Panc1 (cell line): Measurements from ENCODE around the gene NIPA2. TPM values are rescaled to one million over a fixed set of nuclear protein-coding genes. Genes with fewer than 3 reads are reported as not detected.

ENCODE experiments used
- ATAC-seq: fragments of 200-7000 bp; cut with Tn5 transposase; 2 replicates; pipeline ENCODE4 v1.9.1; 2020; ENCODE audit warnings: mild to moderate bottlenecking, moderate library complexity
- BruUV-seq: library from RNA; stranded (reverse); fragments of 400-500 nt; replicated peaks from 2 replicates; lab custom pipeline; 2021; lab: Mats Ljungman, UMichigan
- CTCF ChIA-PET: fragments of 300-600 bp; sonication (Branson Sonifier 250); formaldehyde crosslinking; loops from one replicate; lab custom pipeline; 2022; ENCODE audit warnings: antibody characterized with exemption; lab: Charles Lee
- POLR2A ChIA-PET: fragments of 300-600 bp; sonication (Branson Sonifier 250); formaldehyde crosslinking; loops from one replicate; lab custom pipeline; 2022; ENCODE audit warnings: antibody characterized with exemption; lab: Charles Lee
- DNase-seq: peaks from one replicate; pipeline ENCODE4 v3.0.0-alpha.2; 2010; ENCODE audit warnings: low read depth, low spot score
- H3K27ac ChIP-seq: 2 replicates; pipeline ENCODE4 v1.5.1; 2011; ENCODE audit warnings: mild to moderate bottlenecking, low read length, inconsistent platforms
- H3K27me3 ChIP-seq: fragments of 200-500 bp; sonication (Bioruptor generic); 2 replicates; pipeline ENCODE4 v1.6.0; 2014; ENCODE audit warnings: low read length, inconsistent platforms; ENCODE audit not compliant: control insufficient read depth, insufficient read depth
- H3K36me3 ChIP-seq: fragments of 200-500 bp; sonication (Bioruptor generic); 2 replicates; pipeline ENCODE4 v1.5.1; 2014; ENCODE audit warnings: inconsistent platforms, mild to moderate bottlenecking, low read length, moderate library complexity; ENCODE audit not compliant: control insufficient read depth, insufficient read depth
- H3K4me1 ChIP-seq: 2 replicates; pipeline ENCODE4 v1.5.1; 2011; ENCODE audit warnings: inconsistent platforms, mild to moderate bottlenecking, low read length, moderate library complexity; ENCODE audit not compliant: control insufficient read depth, insufficient read depth
- H3K4me3 ChIP-seq, 2 experiments: 2 replicates each; pipeline ENCODE4 v1.5.1; 2011 to 2012; ENCODE audit warnings: low read depth in 2 of 2, low read length in 2 of 2, mild to moderate bottlenecking in 2 of 2, inconsistent platforms in 1 of 2, moderate library complexity in 1 of 2
- H3K9me3 ChIP-seq: fragments of 200-500 bp; sonication (Bioruptor generic); 2 replicates; pipeline ENCODE4 v1.5.1; 2014; ENCODE audit warnings: low read depth, mild to moderate bottlenecking, inconsistent platforms, low read length, moderate library complexity; ENCODE audit not compliant: control insufficient read depth, insufficient read depth
- CTCF ChIP-seq: fragments of 450-650 bp; IDR thresholded peaks from 2 replicates; pipeline ENCODE4 v1.5.1; 2017; ENCODE audit warnings: mild to moderate bottlenecking
- POLR2AphosphoS5 ChIP-seq: IDR thresholded peaks from 2 replicates; pipeline ENCODE4 v1.6.1; 2012; ENCODE audit warnings: mild to moderate bottlenecking, low read depth, low read length, moderate library complexity
- REST ChIP-seq, 2 experiments: IDR thresholded peaks; 2 replicates each; pipeline ENCODE4 v1.6.1; 2011 to 2012; ENCODE audit warnings: low read depth in 2 of 2, control low read depth in 1 of 2, low read length in 1 of 2, mild to moderate bottlenecking in 1 of 2, moderate library complexity in 1 of 2; ENCODE audit not compliant: insufficient read depth in 1 of 2
- SIN3A ChIP-seq: IDR thresholded peaks from 2 replicates; pipeline ENCODE4 v1.6.1; 2012; ENCODE audit warnings: low read depth, mild to moderate bottlenecking, low read length, moderate library complexity, borderline replicate concordance; ENCODE audit not compliant: insufficient read depth
- TCF7L2 ChIP-seq: IDR thresholded peaks from 2 replicates; pipeline ENCODE4 v1.6.1; 2011; ENCODE audit warnings: mild to moderate bottlenecking, low read depth, low read length, inconsistent platforms
- in situ Hi-C: cut with HindIII; loops from 2 replicates; pipeline ENCODE4 v1.10.0; 2016; ENCODE audit warnings: low sequenced_read_pairs, low pct_unique_long_range_greater_than_20kb
- intact Hi-C: fragments of 100-400 bp; cut with micrococcal nuclease; formaldehyde crosslinking; loops from one replicate; pipeline ENCODE4 v1.10.0; 2022; ENCODE audit not compliant: unreplicated experiment
- total RNA-seq: library from RNA; stranded (reverse); gene quantifications from one replicate; pipeline ENCODE4 v1.2.1, GENCODE V29; 2021; ENCODE audit not compliant: unreplicated experiment

The NIPA2 gene
- total RNA-seq, 1 experiment from 2014 or later, result 94.8 TPM

- no peak for ATAC-seq
- ChIA-PET CTCF (no interaction called here), POLR2A (no interaction called here)
- Histone ChIP-seq H3K27me3 (no peaks in the 10 kb centered on the region), H3K9me3 (no peaks in the 10 kb centered on the region), H3K4me1 (no peaks in the 10 kb centered on the region), H3K27ac (no peak overlapping the region), H3K4me3 (no peak overlapping the region), H3K36me3 (peaks cover 4% of the 10 kb centered on the region; the same call in 1 of the 2 replicates)
- in situ Hi-C loops (no loop called here), intact Hi-C loops (no loop called here)
- TF ChIP-seq POLR2AphosphoS5 (no peak), TCF7L2 (no peak), SIN3A (no peak)
- DNase-seq, result no peak
- BruUV-seq, result no TSS peak
Measured at GRCh38 chr15:22887157-22887951, 48.9 kb downstream of the NIPA2 start.

- Histone ChIP-seq H3K4me3 (no peak overlapping the region), H3K9me3 (no peaks in the 10 kb centered on the region), H3K27ac (no peak overlapping the region), H3K4me1 (no peaks in the 10 kb centered on the region), H3K36me3 (no peaks in the 10 kb centered on the region; the same call in 1 of the 2 replicates), H3K27me3 (no peaks in the 10 kb centered on the region)
- DNase-seq (no peak), ATAC-seq (no peak)
- in situ Hi-C loops (no loop called here), intact Hi-C loops (no loop called here)
- CTCF ChIA-PET, result no interaction called here
- TF ChIP-seq CTCF (no peak), POLR2AphosphoS5 (no peak), SIN3A (no peak), REST (IDR thresholded peaks at IDR 0.05; ENCODE audit: insufficient read depth in 1 of 2, low read depth in 2 of 2, low read length in 1 of 2) (no peak), TCF7L2 (no peak)
- POLR2A ChIA-PET, result no interaction called here
- BruUV-seq, result no TSS peak
Measured at GRCh38 chr15:22888120-22888859, 49.8 kb downstream of the NIPA2 start.
